PC-9 (cell line): ENCODE data around the gene DTYMK.

Source experiments
- EZH2 ChIP-seq: fragments of 200-600 bp; sonication (generic); IDR thresholded peaks from 2 replicates; pipeline ENCODE4 v1.8.0; 2017; ENCODE audit warnings: antibody characterized with exemption, low read depth
- TF ChIP-seq, protein P1 (sequence below): fragments of 200-600 bp; sonication (generic); conservative IDR thresholded peaks from 2 replicates; pipeline ENCODE4 v1.6.1; 2017; ENCODE audit warnings: mixed run types, antibody characterized with exemption, mild to moderate bottlenecking, moderate library complexity

DNA sequence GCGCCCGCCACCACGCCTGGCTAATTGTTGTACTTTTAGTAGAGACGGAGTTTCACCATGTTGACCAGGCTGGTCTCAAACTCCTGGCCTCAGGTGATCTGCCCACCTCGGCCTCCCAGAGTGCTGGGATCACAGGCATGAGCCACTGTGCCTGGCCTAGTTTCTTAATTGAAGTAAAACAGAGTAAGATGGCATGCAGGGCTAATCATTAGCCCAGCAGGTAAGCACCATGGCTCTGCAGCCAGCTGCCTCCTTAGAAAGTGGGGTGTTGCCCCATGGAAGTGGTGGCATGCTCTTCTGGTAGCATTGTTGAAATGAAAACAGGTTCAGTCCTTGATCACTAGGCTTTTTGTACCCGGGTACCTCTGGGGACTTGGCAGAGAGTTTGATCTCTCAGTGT is 36.7 kb downstream of the DTYMK start:
- TF ChIP-seq, protein P1, sequence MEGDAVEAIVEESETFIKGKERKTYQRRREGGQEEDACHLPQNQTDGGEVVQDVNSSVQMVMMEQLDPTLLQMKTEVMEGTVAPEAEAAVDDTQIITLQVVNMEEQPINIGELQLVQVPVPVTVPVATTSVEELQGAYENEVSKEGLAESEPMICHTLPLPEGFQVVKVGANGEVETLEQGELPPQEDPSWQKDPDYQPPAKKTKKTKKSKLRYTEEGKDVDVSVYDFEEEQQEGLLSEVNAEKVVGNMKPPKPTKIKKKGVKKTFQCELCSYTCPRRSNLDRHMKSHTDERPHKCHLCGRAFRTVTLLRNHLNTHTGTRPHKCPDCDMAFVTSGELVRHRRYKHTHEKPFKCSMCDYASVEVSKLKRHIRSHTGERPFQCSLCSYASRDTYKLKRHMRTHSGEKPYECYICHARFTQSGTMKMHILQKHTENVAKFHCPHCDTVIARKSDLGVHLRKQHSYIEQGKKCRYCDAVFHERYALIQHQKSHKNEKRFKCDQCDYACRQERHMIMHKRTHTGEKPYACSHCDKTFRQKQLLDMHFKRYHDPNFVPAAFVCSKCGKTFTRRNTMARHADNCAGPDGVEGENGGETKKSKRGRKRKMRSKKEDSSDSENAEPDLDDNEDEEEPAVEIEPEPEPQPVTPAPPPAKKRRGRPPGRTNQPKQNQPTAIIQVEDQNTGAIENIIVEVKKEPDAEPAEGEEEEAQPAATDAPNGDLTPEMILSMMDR, result no peak
- no peak for TF ChIP-seq EZH2
